Measurements from ENCODE around the gene STC2. TPM values are rescaled to one million over a fixed set of nuclear protein-coding genes. Genes with fewer than 3 reads are reported as not detected.
A peak's percentile ranks its signal among the peaks of the same experiment; 100 is the strongest.

Gene STC2
- total RNA-seq, 2 experiments from 2014 or later: 8.9 to 11.7 TPM

DNA sequence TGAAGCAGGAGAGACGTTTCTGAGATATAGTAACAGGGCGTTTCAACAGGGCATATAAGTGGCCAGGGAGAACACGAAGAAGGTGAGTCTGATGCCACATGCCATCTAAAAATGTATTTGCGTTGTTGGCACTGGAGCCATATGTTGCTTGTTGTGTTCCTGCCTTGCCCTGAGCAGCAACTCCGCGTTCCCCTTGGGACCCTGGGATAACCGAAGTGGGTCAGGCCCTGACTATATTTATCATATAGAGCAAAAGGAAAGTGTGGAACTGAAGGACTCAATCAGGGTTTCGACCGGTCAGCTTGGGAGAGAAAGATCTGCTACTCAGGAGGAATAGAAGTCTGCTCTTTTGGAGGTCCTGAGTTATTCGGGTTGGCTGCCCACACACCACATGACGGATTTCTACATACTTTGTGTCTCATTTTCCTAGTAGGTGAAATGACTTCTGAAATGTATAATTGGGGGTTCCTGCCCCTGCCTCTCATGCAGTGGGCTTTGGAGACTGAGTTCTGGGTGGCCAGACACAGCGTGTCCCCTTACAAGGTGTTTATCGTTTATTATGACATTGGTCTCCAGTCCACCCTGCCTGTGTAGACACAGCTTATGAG lies 3.0 kb downstream of the STC2 start:
- Mint-ChIP-seq H3K9me3 (no peaks in the 10 kb centered on the region), H3K4me3 (peak overlapping the region; percentile 81), H3K4me1 (peaks cover 47% of the 10 kb centered on the region), H3K27me3 (peaks cover 22% of the 10 kb centered on the region), H3K27ac (no peak overlapping the region), H3K36me3 (ENCODE audit: low read depth) (peaks cover 38% of the 10 kb centered on the region)
- ChIA-PET CTCF (interaction anchor here (7.8 kb wide), 1 partner anchor 30 kb away, joined by 91 read pairs; no protein-coding TSS in a partner anchor), POLR2A (no interaction called here)
- DNase-seq: no peak

- H3K36me3 Mint-ChIP-seq (ENCODE audit: low read depth): peaks cover 41% of the 10 kb centered on the region
- peak; percentile 17 for DNase-seq
- ChIA-PET CTCF (no interaction called here), POLR2A (no interaction called here)
- peak overlapping the region; percentile 52 for H3K27ac Mint-ChIP-seq
- H3K27me3 Mint-ChIP-seq: peaks cover 22% of the 10 kb centered on the region
- no peaks in the 10 kb centered on the region for H3K9me3 Mint-ChIP-seq
- H3K4me1 Mint-ChIP-seq: peaks cover 45% of the 10 kb centered on the region
- H3K4me3 Mint-ChIP-seq: peak overlapping the region; percentile 40
These were observed 3.9 kb downstream of the STC2 start for GRCh38 chr5:173324115-173325001.

GRCh38 chr5:173323799-173324114 lies 4.5 kb downstream of the STC2 start:
- CTCF ChIA-PET: no interaction called here
- Mint-ChIP-seq H3K27ac (peak overlapping the region; percentile 52), H3K27me3 (peaks cover 18% of the 10 kb centered on the region), H3K4me1 (peaks cover 40% of the 10 kb centered on the region), H3K4me3 (no peak overlapping the region), H3K9me3 (no peaks in the 10 kb centered on the region), H3K36me3 (ENCODE audit: low read depth) (peaks cover 42% of the 10 kb centered on the region)
- POLR2A ChIA-PET: no interaction called here
- DNase-seq: no peak

DNA sequence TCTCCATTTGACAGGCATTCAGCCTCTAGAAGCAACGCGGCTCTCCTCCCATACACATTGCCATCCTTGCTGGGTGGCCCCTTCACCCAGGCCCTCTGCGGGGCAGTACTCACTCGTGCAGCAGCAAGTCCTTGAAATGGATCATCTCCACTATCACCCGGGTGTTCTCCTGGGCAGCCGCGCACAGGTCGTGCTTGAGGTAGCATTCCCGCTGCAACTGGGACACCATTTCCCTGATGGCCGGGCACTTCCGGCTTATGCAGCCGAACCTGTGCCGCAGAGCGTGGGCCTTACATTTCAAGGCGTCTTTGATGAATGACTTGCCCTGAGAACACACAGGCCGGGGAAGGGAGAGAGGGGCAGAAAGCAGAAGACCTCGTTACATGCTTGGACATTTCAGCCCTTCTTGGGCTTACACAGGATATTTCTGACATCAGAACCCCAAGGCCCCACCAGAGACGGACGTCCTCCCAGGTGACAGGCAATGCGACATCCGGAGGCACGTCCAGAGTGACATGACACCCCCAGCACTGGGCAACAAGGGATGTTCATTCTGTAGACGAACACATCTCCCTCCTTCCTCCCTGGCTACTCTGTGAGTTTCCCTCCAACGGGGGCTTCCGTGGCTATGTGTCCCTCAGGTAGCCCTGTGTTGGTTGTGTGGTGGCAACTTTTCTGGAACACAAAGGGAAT lies 5.0 kb downstream of the STC2 start:
- peaks cover 16% of the 10 kb centered on the region for H3K27me3 Mint-ChIP-seq
- no peak overlapping the region for H3K27ac Mint-ChIP-seq
- H3K4me3 Mint-ChIP-seq: no peak overlapping the region
- peaks cover 40% of the 10 kb centered on the region for H3K36me3 Mint-ChIP-seq (ENCODE audit: low read depth)
- H3K4me1 Mint-ChIP-seq: peaks cover 37% of the 10 kb centered on the region
- no peak for DNase-seq
- H3K9me3 Mint-ChIP-seq: no peaks in the 10 kb centered on the region
- POLR2A ChIA-PET: no interaction called here
- CTCF ChIA-PET: interaction anchor here (1.2 to 5.2 kb wide), 2 partner anchors 8 to 12 kb away, joined by 3 to 45 read pairs; no protein-coding TSS in a partner anchor

GRCh38 chr5:173321886-173322285 lies 6.3 kb downstream of the STC2 start:
- Mint-ChIP-seq H3K36me3 (ENCODE audit: low read depth) (peaks cover 50% of the 10 kb centered on the region), H3K4me1 (peaks cover 31% of the 10 kb centered on the region), H3K4me3 (no peak overlapping the region), H3K9me3 (no peaks in the 10 kb centered on the region), H3K27ac (no peak overlapping the region), H3K27me3 (peaks cover 11% of the 10 kb centered on the region)
- ChIA-PET POLR2A (interaction anchor here (0.5 kb wide), 1 partner anchor 1103 kb away, joined by 5 read pairs; no protein-coding TSS in a partner anchor), CTCF (interaction anchor here (0.7 to 5.2 kb wide), 4 partner anchors 9 to 26 kb away, joined by 3 to 45 read pairs (median 3); no protein-coding TSS in a partner anchor)
- DNase-seq: no peak

- CTCF ChIA-PET: interaction anchor here (0.6 to 5.2 kb wide), 2 partner anchors 11 to 38 kb away, joined by 3 to 45 read pairs; no protein-coding TSS in a partner anchor
- Mint-ChIP-seq H3K27ac (no peak overlapping the region), H3K9me3 (no peaks in the 10 kb centered on the region), H3K4me3 (no peak overlapping the region), H3K4me1 (peaks cover 16% of the 10 kb centered on the region), H3K36me3 (ENCODE audit: low read depth) (peaks cover 42% of the 10 kb centered on the region), H3K27me3 (no peaks in the 10 kb centered on the region)
- POLR2A ChIA-PET: interaction anchor here (0.5 kb wide), 1 partner anchor 882 kb away, joined by 3 read pairs; no protein-coding TSS in a partner anchor
- DNase-seq: no peak
These were observed 8.0 kb downstream of the STC2 start for GRCh38 chr5:173320259-173320658.

DNA sequence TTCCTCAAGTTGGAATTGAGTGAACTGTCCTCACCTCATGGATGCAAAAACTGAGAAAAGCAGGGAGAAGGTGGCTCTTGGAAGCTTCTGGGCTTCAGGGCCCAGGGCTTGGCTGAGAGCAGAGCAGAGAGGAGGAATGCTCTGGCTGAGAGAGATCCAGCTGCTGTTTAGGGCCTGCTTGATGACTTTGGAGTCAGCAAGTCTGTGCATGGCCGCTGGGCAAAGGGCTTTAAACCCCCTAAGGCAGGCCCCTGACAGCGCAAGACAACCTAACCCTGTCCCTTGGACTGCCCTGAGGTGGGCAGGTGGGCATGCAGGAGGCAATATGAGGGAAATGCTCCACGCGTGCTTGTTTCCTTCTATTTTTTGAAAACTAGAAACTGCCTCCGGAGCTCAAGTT lies 8.6 kb downstream of the STC2 start:
- no peak overlapping the region for H3K4me3 Mint-ChIP-seq
- CTCF ChIA-PET: interaction anchor here (5.2 kb wide), 1 partner anchor 11 kb away, joined by 45 read pairs; no protein-coding TSS in a partner anchor

GRCh38 chr5:173318881-173319620 lies 9.2 kb downstream of the STC2 start:
- no peak overlapping the region for H3K4me3 Mint-ChIP-seq
- ChIA-PET POLR2A (no interaction called here), CTCF (interaction anchor here (0.9 to 5.2 kb wide), 4 partner anchors 9 to 26 kb away, joined by 4 to 45 read pairs (median 4); partner anchors contain the start of gene STC2)
- no peaks in the 10 kb centered on the region for H3K9me3 Mint-ChIP-seq
- no peak for DNase-seq
- H3K27me3 Mint-ChIP-seq: peaks cover under 1% of the 10 kb centered on the region
- peaks cover 33% of the 10 kb centered on the region for H3K36me3 Mint-ChIP-seq (ENCODE audit: low read depth)
- no peak overlapping the region for H3K27ac Mint-ChIP-seq
- H3K4me1 Mint-ChIP-seq: peaks cover 4% of the 10 kb centered on the region

More for the DNA sequence above, 8.6 kb downstream of the STC2 start:
- no peaks in the 10 kb centered on the region for H3K27me3 Mint-ChIP-seq
- no peak overlapping the region for H3K27ac Mint-ChIP-seq
- no peaks in the 10 kb centered on the region for H3K9me3 Mint-ChIP-seq
- POLR2A ChIA-PET: no interaction called here
- H3K4me1 Mint-ChIP-seq: peaks cover 10% of the 10 kb centered on the region
- peaks cover 36% of the 10 kb centered on the region for H3K36me3 Mint-ChIP-seq (ENCODE audit: low read depth)
- DNase-seq: no peak

DNA sequence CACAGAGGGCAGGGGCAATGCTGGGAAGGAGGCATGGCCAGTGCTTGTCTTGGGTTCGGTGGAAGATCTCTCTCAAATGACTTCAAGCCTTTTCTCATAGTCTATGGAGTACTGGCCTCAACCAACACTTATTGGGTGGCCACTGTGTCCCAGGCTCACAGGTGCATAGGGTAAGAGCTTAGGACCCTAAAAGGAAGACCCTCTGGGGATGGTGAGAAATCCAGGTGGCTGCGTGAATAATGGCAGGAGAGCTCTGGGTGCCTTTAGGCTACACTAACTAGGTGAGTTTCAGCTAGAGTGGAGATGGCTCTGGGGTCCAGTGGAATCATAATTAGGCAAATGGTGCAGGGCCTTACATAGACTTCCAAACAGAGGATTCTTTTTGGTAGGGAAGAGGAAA lies 9.9 kb downstream of the STC2 start:
- Mint-ChIP-seq H3K9me3 (no peaks in the 10 kb centered on the region), H3K27me3 (peaks cover 2% of the 10 kb centered on the region), H3K27ac (no peak overlapping the region), H3K36me3 (ENCODE audit: low read depth) (peaks cover 28% of the 10 kb centered on the region), H3K4me1 (no peaks in the 10 kb centered on the region), H3K4me3 (no peak overlapping the region)
- CTCF ChIA-PET: interaction anchor here (0.9 to 5.2 kb wide), 4 partner anchors 9 to 26 kb away, joined by 4 to 45 read pairs (median 4); partner anchors contain the start of gene STC2
- POLR2A ChIA-PET: no interaction called here
- no peak for DNase-seq

- Mint-ChIP-seq H3K4me3 (no peak overlapping the region), H3K4me1 (no peaks in the 10 kb centered on the region), H3K9me3 (no peaks in the 10 kb centered on the region), H3K27ac (no peak overlapping the region), H3K36me3 (ENCODE audit: low read depth) (peaks cover 26% of the 10 kb centered on the region), H3K27me3 (peaks cover 2% of the 10 kb centered on the region)
- no peak for DNase-seq
- POLR2A ChIA-PET: no interaction called here
- CTCF ChIA-PET: interaction anchor here (0.7 to 5.2 kb wide), 4 partner anchors 8 to 13 kb away, joined by 3 to 45 read pairs (median 4); partner anchors contain the start of gene STC2
These were observed 10.4 kb downstream of the STC2 start for GRCh38 chr5:173317852-173318251.

DNA sequence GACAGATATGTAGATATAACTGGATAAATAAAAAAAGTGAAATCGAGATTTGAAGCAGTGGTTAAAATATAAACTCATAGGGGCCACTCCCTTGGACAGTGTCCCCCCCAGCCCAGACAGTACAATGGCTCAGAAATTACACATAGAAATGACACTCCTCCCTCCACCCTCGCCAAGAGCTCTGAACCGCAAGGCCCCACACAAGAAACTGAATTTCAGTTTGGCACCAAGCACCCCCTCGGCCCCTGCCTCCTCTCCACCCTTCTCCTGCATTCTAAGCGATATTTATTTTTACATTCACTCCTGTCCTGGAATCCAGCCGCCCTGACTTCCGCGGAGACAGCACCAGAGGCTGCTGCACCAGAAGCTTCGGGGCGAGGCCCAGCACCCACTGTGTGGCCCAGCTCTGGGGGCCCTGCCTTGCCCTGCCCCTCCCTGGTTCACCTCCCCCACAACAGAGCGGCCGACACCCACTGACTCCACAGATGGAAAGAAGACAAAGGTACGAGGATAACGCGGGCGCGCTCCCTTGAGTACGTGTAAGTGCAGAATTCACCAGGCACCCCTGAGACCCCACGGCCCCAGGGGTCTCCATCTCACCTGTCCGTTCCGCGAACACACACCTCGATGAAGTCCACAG lies 11.0 kb downstream of the STC2 start:
- Mint-ChIP-seq H3K36me3 (ENCODE audit: low read depth) (peaks cover 20% of the 10 kb centered on the region), H3K27me3 (peaks cover 5% of the 10 kb centered on the region), H3K4me3 (no peak overlapping the region), H3K9me3 (no peaks in the 10 kb centered on the region), H3K4me1 (no peaks in the 10 kb centered on the region), H3K27ac (no peak overlapping the region)
- ChIA-PET POLR2A (no interaction called here), CTCF (interaction anchor here (0.6 to 1.7 kb wide), 4 partner anchors 8 to 50 kb away, joined by 3 to 5 read pairs (median 4); partner anchors contain the start of gene STC2)
- DNase-seq: no peak

All from activated CD4-positive, alpha-beta T cell treated with anti-CD3 and anti-CD28 coated beads, Interleukin-2, amount 10 ng/mL, durations not matched to agents 7 days and 5 days (primary cell).